Measurements from ENCODE around the gene SLC39A11. TPM values are rescaled to one million over a fixed set of nuclear protein-coding genes. Genes with fewer than 3 reads are reported as not detected.

SLC39A11 gene
- total RNA-seq, 1 experiment from 2014 or later = 18.6 TPM

GRCh38 chr17:72850410-72851118 lies 241.9 kb downstream of the SLC39A11 start:
- no peaks in the 10 kb centered on the region for H3K4me1 ChIP-seq (ENCODE audit: insufficient read depth, low read length, poor library complexity, severe bottlenecking)
- no peak overlapping the region for H3K4me3 ChIP-seq (ENCODE audit: low read depth, low read length, poor library complexity, severe bottlenecking)
- no peaks in the 10 kb centered on the region for H3K36me3 ChIP-seq (ENCODE audit: insufficient read depth, low read length, poor library complexity, severe bottlenecking)
- intact Hi-C loops (cut with micrococcal nuclease; ENCODE audit: unreplicated experiment) = no loop called here
- BruUV-seq (replicated peaks) = no TSS peak
- CTCF ChIA-PET = no interaction called here
- no peak for DNase-seq (ENCODE audit: low spot score)
- no peaks in the 10 kb centered on the region for H3K9me3 ChIP-seq (ENCODE audit: low read depth, low read length, poor library complexity, severe bottlenecking)
- no peak overlapping the region for H3K27ac ChIP-seq (ENCODE audit: low read depth, low read length, poor library complexity, severe bottlenecking)
- POLR2A ChIA-PET (ENCODE audit: low non-redundant PET) = no interaction called here
- TF ChIP-seq EZH2 (IDR thresholded peaks at IDR 0.05; ENCODE audit: borderline replicate concordance, low read depth, low read length, poor library complexity, severe bottlenecking) = no peak
- no peaks in the 10 kb centered on the region for H3K27me3 ChIP-seq (replicated peaks; ENCODE audit: insufficient read depth, low read depth, low read length, poor library complexity)

GRCh38 chr17:72846399-72846798 lies 246.1 kb downstream of the SLC39A11 start:
- ChIA-PET CTCF (no interaction called here), POLR2A (ENCODE audit: low non-redundant PET) (no interaction called here)
- Histone ChIP-seq H3K27me3 (replicated peaks; ENCODE audit: insufficient read depth, low read depth, low read length, poor library complexity) (no peaks in the 10 kb centered on the region), H3K9me3 (ENCODE audit: low read depth, low read length, poor library complexity, severe bottlenecking) (no peaks in the 10 kb centered on the region), H3K4me1 (ENCODE audit: insufficient read depth, low read length, poor library complexity, severe bottlenecking) (no peaks in the 10 kb centered on the region), H3K27ac (ENCODE audit: low read depth, low read length, poor library complexity, severe bottlenecking) (no peak overlapping the region), H3K36me3 (ENCODE audit: insufficient read depth, low read length, poor library complexity, severe bottlenecking) (no peaks in the 10 kb centered on the region), H3K4me3 (ENCODE audit: low read depth, low read length, poor library complexity, severe bottlenecking) (no peak overlapping the region)
- TF ChIP-seq EZH2 (IDR thresholded peaks at IDR 0.05; ENCODE audit: borderline replicate concordance, low read depth, low read length, poor library complexity, severe bottlenecking) (no peak), CTCF (conservative IDR thresholded peaks at IDR 0.05; ENCODE audit: low read depth, low read length) (no peak)
- BruUV-seq (replicated peaks) = no TSS peak
- intact Hi-C loops (cut with micrococcal nuclease; ENCODE audit: unreplicated experiment) = no loop called here
- DNase-seq (ENCODE audit: low spot score) = no peak

- H3K27me3 ChIP-seq (replicated peaks; ENCODE audit: insufficient read depth, low read depth, low read length, poor library complexity) = no peaks in the 10 kb centered on the region
- TF ChIP-seq EZH2 (IDR thresholded peaks at IDR 0.05; ENCODE audit: borderline replicate concordance, low read depth, low read length, poor library complexity, severe bottlenecking) (no peak), CTCF (conservative IDR thresholded peaks at IDR 0.05; ENCODE audit: low read depth, low read length) (no peak)
- no peaks in the 10 kb centered on the region for H3K4me1 ChIP-seq (ENCODE audit: insufficient read depth, low read length, poor library complexity, severe bottlenecking)
- no peak overlapping the region for H3K4me3 ChIP-seq (ENCODE audit: low read depth, low read length, poor library complexity, severe bottlenecking)
- H3K27ac ChIP-seq (ENCODE audit: low read depth, low read length, poor library complexity, severe bottlenecking) = no peak overlapping the region
- CTCF ChIA-PET = interaction anchor here (0.7 kb wide), 1 partner anchor 14 kb away, joined by 3 read pairs; no protein-coding TSS in a partner anchor
- H3K9me3 ChIP-seq (ENCODE audit: low read depth, low read length, poor library complexity, severe bottlenecking) = no peaks in the 10 kb centered on the region
- H3K36me3 ChIP-seq (ENCODE audit: insufficient read depth, low read length, poor library complexity, severe bottlenecking) = no peaks in the 10 kb centered on the region
- BruUV-seq (replicated peaks) = no TSS peak
- DNase-seq (ENCODE audit: low spot score) = no peak
- POLR2A ChIA-PET (ENCODE audit: low non-redundant PET) = no interaction called here
- intact Hi-C loops (cut with micrococcal nuclease; ENCODE audit: unreplicated experiment) = no loop called here
Observed at GRCh38 chr17:72843591-72843990, 248.9 kb downstream of the SLC39A11 start.

GRCh38 chr17:72840019-72840418 lies 252.5 kb downstream of the SLC39A11 start:
- TF ChIP-seq EZH2 (IDR thresholded peaks at IDR 0.05; ENCODE audit: borderline replicate concordance, low read depth, low read length, poor library complexity, severe bottlenecking) = no peak
- no peak for TF ChIP-seq CTCF (conservative IDR thresholded peaks at IDR 0.05; ENCODE audit: low read depth, low read length)
- H3K27me3 ChIP-seq (replicated peaks; ENCODE audit: insufficient read depth, low read depth, low read length, poor library complexity) = no peaks in the 10 kb centered on the region
- H3K4me3 ChIP-seq (ENCODE audit: low read depth, low read length, poor library complexity, severe bottlenecking) = no peak overlapping the region
- CTCF ChIA-PET = no interaction called here
- H3K27ac ChIP-seq (ENCODE audit: low read depth, low read length, poor library complexity, severe bottlenecking) = no peak overlapping the region
- no TSS peak for BruUV-seq (replicated peaks)
- no peaks in the 10 kb centered on the region for H3K4me1 ChIP-seq (ENCODE audit: insufficient read depth, low read length, poor library complexity, severe bottlenecking)
- no peaks in the 10 kb centered on the region for H3K36me3 ChIP-seq (ENCODE audit: insufficient read depth, low read length, poor library complexity, severe bottlenecking)
- no peak for DNase-seq (ENCODE audit: low spot score)
- intact Hi-C loops (cut with micrococcal nuclease; ENCODE audit: unreplicated experiment) = no loop called here
- POLR2A ChIA-PET (ENCODE audit: low non-redundant PET) = no interaction called here
- H3K9me3 ChIP-seq (ENCODE audit: low read depth, low read length, poor library complexity, severe bottlenecking) = no peaks in the 10 kb centered on the region
